SK-N-SH (cell line): Measurements from ENCODE around the gene NAGA. TPM values are rescaled to one million over a fixed set of nuclear protein-coding genes. Genes with fewer than 3 reads are reported as not detected.

ENCODE experiments used
- CTCF ChIA-PET: fragments of 300-600, 350-600 bp; formaldehyde crosslinking; extraction: SDS; loops from one replicate; lab custom pipeline; 2021; lab: Yijun Ruan, JAX
- POLR2A ChIA-PET: fragments of 350-600 bp; sonication (Branson Sonifier 250); formaldehyde crosslinking; extraction: SDS; loops from one replicate; lab custom pipeline; 2020; ENCODE audit warnings: antibody characterized with exemption, inconsistent platforms; lab: Yijun Ruan, JAX
- DNase-seq: peaks from one replicate; pipeline ENCODE4 v3.0.0; 2012
- H2AFZ ChIP-seq: fragments of 200-600 bp; sonication (generic); 2 replicates; pipeline ENCODE4 v1.8.1; 2016; ENCODE audit warnings: antibody characterized with exemption, mild to moderate bottlenecking, low read depth
- H3F3A ChIP-seq: fragments of 200-600 bp; sonication (generic); replicated peaks from 2 replicates; pipeline ENCODE3; 2016; ENCODE audit warnings: antibody characterized with exemption, mild to moderate bottlenecking; ENCODE audit not compliant: insufficient read depth
- H3K27ac ChIP-seq, 2 experiments: fragments of 200-500 bp in 1 of 2; fragments of 200-600 bp in 1 of 2; sonication (Bioruptor generic) in 1 of 2; sonication (generic), shearing (Covaris generic) in 1 of 2; 2 replicates each; pipeline versions ENCODE4 v1.5.1 to v1.6.1; 2014 to 2016; ENCODE audit warnings: low read depth in 2 of 2, inconsistent platforms in 1 of 2, low read length in 1 of 2, mild to moderate bottlenecking in 1 of 2, mixed read lengths in 1 of 2
- H3K27me3 ChIP-seq: fragments of 200-600 bp; sonication (generic), shearing (Covaris generic); 2 replicates; pipeline ENCODE4 v1.6.1; 2016; ENCODE audit warnings: mixed run types; ENCODE audit not compliant: insufficient read depth
- H3K36me3 ChIP-seq, 2 experiments: fragments of 200-500 bp in 1 of 2; fragments of 200-600 bp in 1 of 2; sonication (Bioruptor generic) in 1 of 2; sonication (generic) in 1 of 2; replicated peaks in 1 of 2; 2 replicates each; pipeline versions ENCODE3 to v1.5.1; 2014 to 2016; ENCODE audit warnings: low read length in 1 of 2, mild to moderate bottlenecking in 1 of 2; ENCODE audit not compliant: insufficient read depth in 2 of 2, control insufficient read depth in 1 of 2
- H3K4me1 ChIP-seq, 2 experiments: fragments of 200-500 bp in 1 of 2; fragments of 200-600 bp in 1 of 2; sonication (Bioruptor generic) in 1 of 2; sonication (generic), shearing (Covaris generic) in 1 of 2; 2 replicates each; pipeline versions ENCODE4 v1.5.1 to v1.6.1; 2014 to 2016; ENCODE audit warnings: low read depth in 1 of 2, low read length in 1 of 2, mixed run types in 1 of 2; ENCODE audit not compliant: insufficient read depth in 2 of 2, control insufficient read depth in 1 of 2
- H3K4me2 ChIP-seq: fragments of 200-600 bp; sonication (generic), shearing (Covaris generic); 2 replicates; pipeline ENCODE4 v1.6.1; 2017; ENCODE audit warnings: mixed run types
- H3K4me3 ChIP-seq, 2 experiments: fragments of 200-500 bp in 1 of 2; fragments of 200-600 bp in 1 of 2; sonication (Bioruptor generic) in 1 of 2; sonication (generic), shearing (Covaris generic) in 1 of 2; 2 replicates each; pipeline versions ENCODE4 v1.5.1 to v1.8.1; 2014 to 2016; ENCODE audit warnings: low read depth in 2 of 2, inconsistent platforms in 1 of 2, low read length in 1 of 2, mild to moderate bottlenecking in 1 of 2, mixed read lengths in 1 of 2, moderate library complexity in 1 of 2
- H3K79me2 ChIP-seq: fragments of 200-600 bp; sonication (generic); 2 replicates; pipeline ENCODE4 v1.8.1; 2017; ENCODE audit warnings: mild to moderate bottlenecking; ENCODE audit not compliant: insufficient read depth
- H3K9ac ChIP-seq: fragments of 200-600 bp; sonication (generic); 2 replicates; pipeline ENCODE4 v1.6.1; 2017; ENCODE audit warnings: mixed run types
- H3K9me2 ChIP-seq: fragments of 200-600 bp; sonication (generic); 2 replicates; pipeline ENCODE4 v1.6.1; 2017; ENCODE audit warnings: mixed run types
- H3K9me3 ChIP-seq: fragments of 200-600 bp; sonication (generic); 2 replicates; pipeline ENCODE4 v1.6.1; 2017; ENCODE audit warnings: mixed run types, mild to moderate bottlenecking, moderate library complexity
- H4K20me1 ChIP-seq: fragments of 200-600 bp; sonication (generic); 2 replicates; pipeline ENCODE4 v1.6.1; 2017; ENCODE audit warnings: mild to moderate bottlenecking, mixed run types; ENCODE audit not compliant: insufficient read depth
- CHD2 ChIP-seq: fragments of 150-350 bp; IDR thresholded peaks from 2 replicates; pipeline ENCODE4 v1.6.1; 2018; ENCODE audit warnings: low read length; ENCODE audit not compliant: partially characterized antibody
- FOSL2 ChIP-seq: IDR thresholded peaks from 2 replicates; pipeline ENCODE4 v1.4.0; 2012; ENCODE audit warnings: low read depth, mild to moderate bottlenecking, moderate library complexity, borderline replicate concordance
- GABPA ChIP-seq: IDR thresholded peaks from 2 replicates; pipeline ENCODE4 v1.4.0; 2012; ENCODE audit warnings: low read depth, mild to moderate bottlenecking
- JUND ChIP-seq: IDR thresholded peaks from 2 replicates; pipeline ENCODE4 v1.4.0; 2012
- MAX ChIP-seq: IDR thresholded peaks from 2 replicates; pipeline ENCODE4 v1.4.0; 2012; ENCODE audit warnings: low read depth
- MEF2A ChIP-seq: IDR thresholded peaks from 2 replicates; pipeline ENCODE4 v1.4.0; 2012; ENCODE audit warnings: low read depth, borderline replicate concordance
- NFIC ChIP-seq: IDR thresholded peaks from 2 replicates; pipeline ENCODE4 v1.4.0; 2012; ENCODE audit warnings: borderline replicate concordance
- NRF1 ChIP-seq: IDR thresholded peaks from 2 replicates; pipeline ENCODE4 v1.6.1; 2012; ENCODE audit warnings: low read depth, mild to moderate bottlenecking, low read length
- PBX3 ChIP-seq: IDR thresholded peaks from 2 replicates; pipeline ENCODE4; 2012
- POLR2AphosphoS5 ChIP-seq: IDR thresholded peaks from 2 replicates; pipeline ENCODE4 v1.6.1; 2012; ENCODE audit warnings: low read depth, low read length
- RAD21 ChIP-seq: IDR thresholded peaks from 2 replicates; pipeline ENCODE4 v1.6.1; 2012; ENCODE audit warnings: mild to moderate bottlenecking, low read length
- SIN3A ChIP-seq: IDR thresholded peaks from 2 replicates; pipeline ENCODE4 v1.6.1; 2012; ENCODE audit warnings: low read depth, mild to moderate bottlenecking, low read length, moderate library complexity, borderline replicate concordance
- SMC3 ChIP-seq: IDR thresholded peaks from 2 replicates; pipeline ENCODE4 v1.6.1; 2012; ENCODE audit warnings: low read depth, low read length, improper control_type of control experiment
- TAF1 ChIP-seq: IDR thresholded peaks from 2 replicates; pipeline ENCODE4 v1.6.1; 2012; ENCODE audit warnings: low read depth, mild to moderate bottlenecking, low read length, moderate library complexity, borderline replicate concordance
- TCF12 ChIP-seq: IDR thresholded peaks from 2 replicates; pipeline ENCODE4 v1.4.0; 2012
- TEAD4 ChIP-seq: IDR thresholded peaks from 2 replicates; pipeline ENCODE4 v1.4.0; 2012; ENCODE audit warnings: mild to moderate bottlenecking, borderline replicate concordance; ENCODE audit not compliant: insufficient read depth
- USF1 ChIP-seq: IDR thresholded peaks from 2 replicates; pipeline ENCODE4 v1.4.0; 2012; ENCODE audit warnings: low read depth, borderline replicate concordance
- USF2 ChIP-seq: fragments of 150-350 bp; IDR thresholded peaks from 2 replicates; pipeline ENCODE4 v1.6.1; 2017; ENCODE audit warnings: antibody characterized with exemption, low read length, low read depth, borderline replicate concordance
- WGBS: methylation state at CpG from one replicate; pipeline ENCODE4 v1.1.6; 2017; ENCODE audit warnings: low lambda C conversion rate; 5-methylcytosine and 5-hydroxymethylcytosine counted together
- polyA plus RNA-seq, 3 experiments: library from polyadenylated mRNA; depleted of rRNA; stranded (reverse); fragments of >200 nt; gene quantifications; 2 replicates each; pipeline ENCODE4 v1.2.3, GENCODE V29; 2012

The NAGA gene
- polyA plus RNA-seq, 1 of the 3 experiments (the other 2 are of a cell fraction), result 16.8 TPM

- Histone ChIP-seq H3K4me2 (no peak overlapping the region), H3K9ac (no peak overlapping the region), H3K9me3 (no peaks in the 10 kb centered on the region), H3K27me3 (no peaks in the 10 kb centered on the region), H3F3A (no peaks in the 10 kb centered on the region), H3K9me2 (no peaks in the 10 kb centered on the region), H3K4me3 (no peak overlapping the region), H3K79me2 (no peaks in the 10 kb centered on the region), H3K36me3 (no peaks in the 10 kb centered on the region), H3K4me1 (peaks cover 8% of the 10 kb centered on the region in 2 experiments; a peak in 2 of 4 replicates), H4K20me1 (no peaks in the 10 kb centered on the region), H3K27ac (no peak overlapping the region), H2AFZ (no peak overlapping the region)
- ChIA-PET CTCF (no interaction called here), POLR2A (no interaction called here)
- no peak for DNase-seq
- no peak for TF ChIP-seq SIN3A
- TF ChIP-seq NRF1, result no peak
- no peak for TF ChIP-seq NFIC
- no peak for TF ChIP-seq TEAD4
- no peak for TF ChIP-seq TAF1
- TF ChIP-seq SMC3, result no peak
- TF ChIP-seq USF1, result no peak
- no peak for TF ChIP-seq TCF12
- TF ChIP-seq POLR2AphosphoS5, result no peak
- no peak for TF ChIP-seq GABPA
- WGBS, result no CpG with 5 or more reads among the region's 4 CpGs
These were observed 2.3 kb downstream of the NAGA start for GRCh38 chr22:42068291-42068690.

GRCh38 chr22:42067671-42068251 is 2.9 kb downstream of the NAGA start:
- CTCF ChIA-PET, result no interaction called here
- no peak overlapping the region for H3K4me3 ChIP-seq
- TF ChIP-seq FOSL2 (no peak), RAD21 (no peak), TAF1 (no peak), MAX (no peak), USF2 (no peak), JUND (no peak), CHD2 (no peak), PBX3 (no peak), MEF2A (no peak), SMC3 (no peak)
- TF ChIP-seq, all 33 proteins: peak for 0
- Histone ChIP-seq H3K9me3 (no peaks in the 10 kb centered on the region), H3K9me2 (no peaks in the 10 kb centered on the region), H4K20me1 (no peaks in the 10 kb centered on the region), H3K9ac (no peak overlapping the region), H3F3A (no peaks in the 10 kb centered on the region), H3K27me3 (no peaks in the 10 kb centered on the region), H3K79me2 (no peaks in the 10 kb centered on the region), H2AFZ (no peak overlapping the region), H3K36me3 (no peaks in the 10 kb centered on the region), H3K4me1 (peaks cover 8% of the 10 kb centered on the region in 2 experiments; a peak in 2 of 4 replicates), H3K4me2 (no peak overlapping the region), H3K27ac (no peak overlapping the region)
- no peak for DNase-seq
- POLR2A ChIA-PET, result no interaction called here
- 67% methylated on average over 3 of the region's 14 CpGs for WGBS
